B cell (primary cell): ENCODE data around the gene CRTAC1.

Experiments used
- CTCF ChIP-seq: fragments of 200-600 bp; IDR thresholded peaks from one replicate; pipeline ENCODE4 v1.8.0; 2022; ENCODE audit warnings: antibody characterized with exemption, mild to moderate bottlenecking
- EZH2 ChIP-seq: IDR thresholded peaks from 2 replicates; pipeline ENCODE4 v1.6.1; 2012; ENCODE audit warnings: borderline replicate concordance, low read depth, mild to moderate bottlenecking, moderate library complexity, low read length; ENCODE audit not compliant: insufficient read depth, poor library complexity, severe bottlenecking

GRCh38 chr10:97816609-97817008 lies 213.8 kb downstream of the CRTAC1 start:
- TF ChIP-seq CTCF, result no peak
- no peak for TF ChIP-seq EZH2
